Myocyte (in vitro differentiated cells): ENCODE results near the gene INO80. TPM values are rescaled to one million over a fixed set of nuclear protein-coding genes. Genes with fewer than 3 reads are reported as not detected.
"Not testable (repeated sequence)": the region's sequence is repeated elsewhere in the genome, so short reads cannot be mapped to it uniquely, and the experiment has no call there.

Source experiments
- DNase-seq: peaks from one replicate; pipeline ENCODE4 v3.0.0-alpha.2; 2012; ENCODE audit warnings: low read depth
- total RNA-seq: library from RNA; depleted of rRNA; stranded (reverse); fragments of >200 nt; gene quantifications from 2 replicates; pipeline ENCODE4 v1.2.3, GENCODE V29; 2014

Gene INO80
- total RNA-seq, 1 donor from 2014 or later, result 14.0 TPM

GRCh38 chr15:40968290-40969085 lies 147.6 kb downstream of the INO80 start:
- no peak for DNase-seq

GRCh38 chr15:40964634-40965033 lies 151.4 kb downstream of the INO80 start:
- DNase-seq, result no peak

GRCh38 chr15:40964006-40964405 lies 152.1 kb downstream of the INO80 start:
- no peak for DNase-seq

GRCh38 chr15:40963201-40963600 lies 152.9 kb downstream of the INO80 start:
- DNase-seq, result no peak

- not testable (repeated sequence) for DNase-seq
Observed at GRCh38 chr15:40962317-40962716, 153.8 kb downstream of the INO80 start.

- not testable (repeated sequence) for DNase-seq
Observed at GRCh38 chr15:40961740-40962139, 154.3 kb downstream of the INO80 start.

GRCh38 chr15:40960925-40961324 lies 155.2 kb downstream of the INO80 start:
- no peak for DNase-seq

- DNase-seq, result no peak
Observed at GRCh38 chr15:40960151-40960885, 155.8 kb downstream of the INO80 start.

GRCh38 chr15:40959331-40960141 lies 156.5 kb downstream of the INO80 start:
- DNase-seq, result no peak

GRCh38 chr15:40958723-40959122 lies 157.4 kb downstream of the INO80 start:
- DNase-seq, result no peak

- peak; percentile 81 for DNase-seq
Observed at GRCh38 chr15:40958146-40958545, 157.9 kb downstream of the INO80 start.

- peak; percentile 98 for DNase-seq
Observed at GRCh38 chr15:40957581-40958051, 158.5 kb downstream of the INO80 start.

GRCh38 chr15:40957041-40957555 lies 159.0 kb downstream of the INO80 start:
- DNase-seq, result peak; percentile 34

- DNase-seq, result peak; percentile 93
Observed at GRCh38 chr15:40956541-40956982, 159.5 kb downstream of the INO80 start.

GRCh38 chr15:40955930-40956540 lies 160.0 kb downstream of the INO80 start:
- no peak for DNase-seq

- DNase-seq, result no peak
Observed at GRCh38 chr15:40955141-40955903, 160.8 kb downstream of the INO80 start.

GRCh38 chr15:40954158-40954848 lies 161.8 kb downstream of the INO80 start:
- DNase-seq, result not testable (repeated sequence)

GRCh38 chr15:40953713-40954074 lies 162.4 kb downstream of the INO80 start:
- no peak for DNase-seq
